Vagina (tissue), 2 donors: ENCODE measurements around the gene ADCY7. TPM values are rescaled to one million over a fixed set of nuclear protein-coding genes. Genes with fewer than 3 reads are reported as not detected.

Experiments used
- DNase-seq, 2 donors: peaks; one replicate each; pipeline ENCODE4 v3.0.0-alpha.2; 2017; ENCODE audit errors: extremely low spot score in 2 of 2
- H3K27ac ChIP-seq: fragments of 200-600 bp; sonication (generic); one replicate; pipeline ENCODE4 v1.5.1; 2019
- H3K27me3 ChIP-seq: fragments of 200-600 bp; sonication (generic); one replicate; pipeline ENCODE4 v1.5.1; 2019
- H3K36me3 ChIP-seq, 2 donors: fragments of 200-600 bp; sonication (generic); one replicate each; pipeline ENCODE4 v1.5.1; 2017 to 2019
- H3K4me1 ChIP-seq: fragments of 200-600 bp; sonication (generic); one replicate; pipeline ENCODE4 v1.5.1; 2019
- H3K4me3 ChIP-seq, 2 donors: fragments of 200-600 bp; sonication (generic); 1 replicate in 1 of 2; 2 replicates in 1 of 2; pipeline ENCODE4 v1.5.1; 2016 to 2019
- H3K9me3 ChIP-seq: fragments of 200-600 bp; sonication (generic); one replicate; pipeline ENCODE4 v1.5.1; 2019
- POLR2A ChIP-seq, 2 donors: fragments of 450-650 bp; IDR thresholded peaks; one replicate each; pipeline ENCODE4 v1.6.1; 2017; ENCODE audit warnings: antibody characterized with exemption in 2 of 2, mild to moderate bottlenecking in 2 of 2, moderate library complexity in 2 of 2
- POLR2AphosphoS5 ChIP-seq, 2 donors: sonication (generic); formaldehyde crosslinking; IDR thresholded peaks; one replicate each; pipeline ENCODE4 v1.9.0; 2017; ENCODE audit warnings: antibody characterized with exemption in 2 of 2, mild to moderate bottlenecking in 2 of 2, low read depth in 1 of 2; ENCODE audit not compliant: insufficient read depth in 1 of 2
- intact Hi-C: fragments of 100-400 bp; cut with DNase I; formaldehyde crosslinking; loops from one replicate; pipeline ENCODE4 v1.15.1; 2023
- total RNA-seq: library from RNA; depleted of rRNA; stranded (reverse); fragments of >200 nt; gene quantifications from one replicate; pipeline ENCODE4 v1.2.3, GENCODE V29; 2016
- TF ChIP-seq, protein P1 (sequence below), 3 experiments: fragments of 450-650 bp in 2 of 3; fragments of 200-600 bp in 1 of 3; sonication (generic) in 1 of 3; IDR thresholded peaks; one replicate each; pipeline ENCODE4 v1.5.1; 2017 to 2019; ENCODE audit warnings: antibody characterized with exemption in 3 of 3, mild to moderate bottlenecking in 2 of 3, moderate library complexity in 2 of 3

Gene ADCY7
- total RNA-seq, 1 donor from 2014 or later = 18.9 TPM

DNA sequence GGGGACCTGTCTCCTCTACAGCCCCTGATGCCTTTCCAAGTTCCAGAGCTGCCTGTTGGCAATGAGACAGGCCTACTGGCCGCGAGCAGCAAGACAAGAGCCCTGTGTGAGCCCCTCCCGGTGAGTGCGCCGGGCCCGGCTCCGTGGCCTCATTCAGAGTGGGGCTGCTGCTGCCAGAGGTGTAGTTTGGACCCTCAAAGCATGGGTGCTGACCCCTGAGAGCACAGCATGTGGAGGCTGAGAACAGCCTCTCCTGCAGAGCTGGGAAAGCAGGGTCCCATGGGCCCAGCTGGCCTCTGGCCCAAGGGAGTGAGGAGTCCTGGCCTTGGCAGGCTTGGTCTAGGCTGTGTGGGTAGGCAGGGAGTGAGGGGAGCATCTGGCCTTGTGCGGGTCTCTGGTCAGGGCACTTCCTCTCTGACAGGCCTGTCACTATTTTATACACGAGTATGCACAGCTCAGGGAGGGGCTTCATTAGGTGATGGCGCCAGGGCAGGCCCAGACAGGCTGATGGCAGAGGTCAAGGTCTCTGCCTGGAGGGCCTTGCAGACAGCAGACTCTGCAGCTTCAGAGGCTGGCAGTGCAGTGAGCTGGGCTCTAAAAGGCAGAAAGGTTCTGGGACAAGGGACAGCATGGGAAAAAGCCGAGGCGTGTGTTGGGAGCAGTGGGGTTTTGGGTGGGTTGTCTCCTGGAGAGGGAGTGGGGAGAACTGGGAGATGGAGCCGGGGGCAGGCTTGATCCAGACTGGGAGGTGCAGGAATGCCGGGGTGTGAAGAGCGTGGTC lies 43.4 kb downstream of the ADCY7 start:
- no peak overlapping the region for H3K4me3 ChIP-seq
- intact Hi-C loops = no loop called here
- TF ChIP-seq, protein P1, sequence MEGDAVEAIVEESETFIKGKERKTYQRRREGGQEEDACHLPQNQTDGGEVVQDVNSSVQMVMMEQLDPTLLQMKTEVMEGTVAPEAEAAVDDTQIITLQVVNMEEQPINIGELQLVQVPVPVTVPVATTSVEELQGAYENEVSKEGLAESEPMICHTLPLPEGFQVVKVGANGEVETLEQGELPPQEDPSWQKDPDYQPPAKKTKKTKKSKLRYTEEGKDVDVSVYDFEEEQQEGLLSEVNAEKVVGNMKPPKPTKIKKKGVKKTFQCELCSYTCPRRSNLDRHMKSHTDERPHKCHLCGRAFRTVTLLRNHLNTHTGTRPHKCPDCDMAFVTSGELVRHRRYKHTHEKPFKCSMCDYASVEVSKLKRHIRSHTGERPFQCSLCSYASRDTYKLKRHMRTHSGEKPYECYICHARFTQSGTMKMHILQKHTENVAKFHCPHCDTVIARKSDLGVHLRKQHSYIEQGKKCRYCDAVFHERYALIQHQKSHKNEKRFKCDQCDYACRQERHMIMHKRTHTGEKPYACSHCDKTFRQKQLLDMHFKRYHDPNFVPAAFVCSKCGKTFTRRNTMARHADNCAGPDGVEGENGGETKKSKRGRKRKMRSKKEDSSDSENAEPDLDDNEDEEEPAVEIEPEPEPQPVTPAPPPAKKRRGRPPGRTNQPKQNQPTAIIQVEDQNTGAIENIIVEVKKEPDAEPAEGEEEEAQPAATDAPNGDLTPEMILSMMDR (IDR thresholded peaks at IDR 0.05) = no peak
- TF ChIP-seq POLR2A (IDR thresholded peaks at IDR 0.05) (no peak), POLR2AphosphoS5 (IDR thresholded peaks at IDR 0.05; ENCODE audit: insufficient read depth in 1 of 2, low read depth in 1 of 2) (no peak)
- no peak overlapping the region for H3K27ac ChIP-seq
- no peaks in the 10 kb centered on the region for H3K9me3 ChIP-seq
- H3K27me3 ChIP-seq = no peaks in the 10 kb centered on the region
- H3K36me3 ChIP-seq = peaks cover 0 to 21% of the 10 kb centered on the region in 2 donors
- H3K4me1 ChIP-seq = no peaks in the 10 kb centered on the region
- peak; percentile 81 to 93 for DNase-seq

DNA sequence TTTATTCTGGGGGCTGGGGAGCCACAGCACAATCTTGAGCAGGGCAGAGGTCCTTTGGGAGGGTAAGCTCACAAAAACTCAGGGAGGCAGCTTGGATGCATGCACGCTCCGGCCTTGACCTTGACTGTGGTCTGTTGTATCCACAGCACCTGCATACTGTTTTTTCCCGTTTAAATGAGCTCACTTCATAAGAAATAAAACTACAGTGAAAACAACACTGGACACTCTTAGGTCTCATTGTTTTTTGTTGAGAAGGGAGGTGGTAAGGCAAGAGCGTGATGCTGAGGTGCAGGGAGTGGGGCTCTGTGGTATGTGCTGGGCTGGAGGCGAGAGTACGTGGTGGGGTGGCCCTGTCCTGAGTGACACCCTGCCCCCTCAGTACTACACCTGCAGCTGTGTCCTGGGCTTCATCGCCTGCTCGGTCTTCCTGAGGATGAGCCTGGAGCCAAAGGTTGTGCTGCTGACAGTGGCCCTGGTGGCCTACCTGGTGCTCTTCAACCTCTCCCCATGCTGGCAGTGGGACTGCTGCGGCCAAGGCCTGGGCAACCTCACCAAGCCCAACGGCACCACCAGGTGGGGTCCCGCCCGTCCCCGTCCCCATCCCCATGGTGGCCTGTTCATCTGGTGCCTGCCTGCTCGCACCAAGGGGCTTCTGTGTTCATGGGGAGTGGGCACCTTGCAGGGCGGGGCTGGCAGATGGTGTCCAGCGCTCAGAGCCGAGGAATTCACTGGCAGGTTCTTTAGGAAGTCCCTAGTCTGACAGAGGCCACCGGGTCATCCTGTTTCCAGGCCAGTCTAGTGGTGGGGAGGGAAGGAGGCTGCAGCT lies 44.2 kb downstream of the ADCY7 start:
- peak in 1 of 2 donors; percentile 85 for DNase-seq
- H3K9me3 ChIP-seq = no peaks in the 10 kb centered on the region
- TF ChIP-seq, protein P1 (IDR thresholded peaks at IDR 0.05) = no peak
- TF ChIP-seq POLR2AphosphoS5 (IDR thresholded peaks at IDR 0.05; ENCODE audit: insufficient read depth in 1 of 2, low read depth in 1 of 2) = no peak
- TF ChIP-seq POLR2A (IDR thresholded peaks at IDR 0.05) = no peak
- peaks cover 0 to 26% of the 10 kb centered on the region in 2 donors for H3K36me3 ChIP-seq
- no peak overlapping the region for H3K4me3 ChIP-seq
- H3K27ac ChIP-seq = no peak overlapping the region
- H3K4me1 ChIP-seq = no peaks in the 10 kb centered on the region
- H3K27me3 ChIP-seq = no peaks in the 10 kb centered on the region
- intact Hi-C loops = no loop called here

DNA sequence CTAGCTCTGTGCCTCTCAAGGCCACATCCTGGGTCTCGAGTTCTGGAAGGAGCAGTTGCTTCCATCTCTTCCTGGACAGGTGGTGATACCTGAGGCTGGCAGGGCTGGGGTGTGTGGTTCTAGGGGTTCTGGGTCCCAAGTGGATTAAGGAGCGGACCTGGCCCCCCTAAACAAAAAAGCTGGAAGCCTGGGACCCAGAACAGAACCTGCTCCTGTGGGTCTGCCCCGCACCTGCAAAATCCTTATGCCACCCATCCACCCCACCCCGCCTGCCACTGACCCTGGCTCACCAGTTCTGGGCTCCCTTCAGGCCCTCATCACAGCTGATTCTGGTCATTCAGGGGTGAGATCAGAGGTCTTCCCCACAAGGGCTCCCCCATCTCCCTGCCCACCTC lies 44.8 kb downstream of the ADCY7 start:
- no peak for DNase-seq
- no peak overlapping the region for H3K4me3 ChIP-seq
- peaks cover 0 to 32% of the 10 kb centered on the region in 2 donors for H3K36me3 ChIP-seq
- H3K27me3 ChIP-seq = no peaks in the 10 kb centered on the region
- intact Hi-C loops = no loop called here
- no peak overlapping the region for H3K27ac ChIP-seq
- H3K9me3 ChIP-seq = no peaks in the 10 kb centered on the region
- TF ChIP-seq POLR2AphosphoS5 (IDR thresholded peaks at IDR 0.05; ENCODE audit: insufficient read depth in 1 of 2, low read depth in 1 of 2) (no peak), POLR2A (IDR thresholded peaks at IDR 0.05) (no peak)
- TF ChIP-seq, protein P1 (IDR thresholded peaks at IDR 0.05) = no peak
- no peaks in the 10 kb centered on the region for H3K4me1 ChIP-seq

DNA sequence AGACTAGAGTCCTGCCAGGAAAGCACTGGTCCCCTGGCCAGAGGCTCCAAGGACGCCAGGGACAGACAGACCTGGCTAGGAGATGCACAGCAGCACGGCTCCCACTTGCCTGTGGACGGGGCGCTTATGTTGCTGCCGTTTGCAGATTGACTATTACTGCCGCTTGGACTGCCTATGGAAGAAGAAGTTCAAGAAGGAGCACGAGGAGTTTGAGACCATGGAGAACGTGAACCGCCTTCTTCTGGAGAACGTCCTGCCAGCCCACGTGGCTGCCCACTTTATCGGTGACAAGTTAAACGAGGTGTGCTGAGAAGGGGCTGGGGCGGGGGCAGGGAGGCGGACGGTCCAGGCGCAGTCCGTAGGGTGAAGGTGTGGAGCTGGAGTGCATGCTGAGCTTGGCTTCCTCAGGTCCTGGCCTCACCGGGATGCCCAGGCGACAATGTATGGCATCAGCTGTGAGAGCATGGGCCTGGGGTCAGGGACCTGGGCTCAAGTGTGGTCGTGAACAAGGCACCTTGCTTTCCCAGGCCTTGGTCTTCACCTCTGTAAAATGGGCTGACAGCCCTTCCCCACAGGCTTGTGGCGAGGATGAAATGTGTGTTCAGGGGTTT lies 45.6 kb downstream of the ADCY7 start:
- DNase-seq = peak in 1 of 2 donors; percentile 77
- intact Hi-C loops = no loop called here

More for the DNA sequence above, 45.6 kb downstream of the ADCY7 start:
- TF ChIP-seq, protein P1 (IDR thresholded peaks at IDR 0.05) = no peak
- TF ChIP-seq POLR2AphosphoS5 (IDR thresholded peaks at IDR 0.05; ENCODE audit: insufficient read depth in 1 of 2, low read depth in 1 of 2) (no peak), POLR2A (IDR thresholded peaks at IDR 0.05) (no peak)
- Histone ChIP-seq H3K27me3 (no peaks in the 10 kb centered on the region), H3K36me3 (peaks cover 0 to 41% of the 10 kb centered on the region in 2 donors), H3K27ac (no peak overlapping the region), H3K4me3 (no peak overlapping the region), H3K9me3 (no peaks in the 10 kb centered on the region), H3K4me1 (no peaks in the 10 kb centered on the region)
